HG02970 (cell line): ENCODE measurements around the gene OFD1.
"Not testable (repeated sequence)": the region's sequence is repeated elsewhere in the genome, so short reads cannot be mapped to it uniquely, and the experiment has no call there.

ENCODE experiments used
- ATAC-seq: cut with Tn5 transposase; IDR thresholded peaks from one replicate; pipeline ENCODE4 v1.9.1; 2021; ENCODE audit warnings: mild to moderate bottlenecking, moderate library complexity, moderate number of reproducible peaks; ENCODE audit not compliant: unreplicated experiment, low FRiP score

Gene OFD1

DNA sequence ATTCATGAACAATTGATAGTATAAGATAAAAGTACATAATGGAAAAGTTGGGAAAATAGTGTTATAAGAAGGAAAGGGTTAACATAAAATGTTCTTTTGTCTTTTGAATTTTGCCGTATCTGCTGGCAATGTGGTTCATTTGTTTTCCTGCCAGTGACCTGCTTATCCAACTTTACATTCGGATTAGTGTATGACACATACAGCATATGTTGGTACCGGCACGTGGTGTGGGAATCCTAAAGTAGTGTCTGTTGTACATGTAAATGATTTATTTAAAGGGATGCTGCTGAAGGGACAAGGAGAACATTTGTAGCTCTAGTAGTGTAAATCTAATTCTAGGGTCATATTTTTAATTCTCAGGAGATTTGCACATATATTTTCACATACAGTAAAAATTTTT is 34.2 kb upstream of the OFD1 start:
- no peak for ATAC-seq

GRCh38 chrX:13702111-13702789 is 32.3 kb upstream of the OFD1 start:
- no peak for ATAC-seq

DNA sequence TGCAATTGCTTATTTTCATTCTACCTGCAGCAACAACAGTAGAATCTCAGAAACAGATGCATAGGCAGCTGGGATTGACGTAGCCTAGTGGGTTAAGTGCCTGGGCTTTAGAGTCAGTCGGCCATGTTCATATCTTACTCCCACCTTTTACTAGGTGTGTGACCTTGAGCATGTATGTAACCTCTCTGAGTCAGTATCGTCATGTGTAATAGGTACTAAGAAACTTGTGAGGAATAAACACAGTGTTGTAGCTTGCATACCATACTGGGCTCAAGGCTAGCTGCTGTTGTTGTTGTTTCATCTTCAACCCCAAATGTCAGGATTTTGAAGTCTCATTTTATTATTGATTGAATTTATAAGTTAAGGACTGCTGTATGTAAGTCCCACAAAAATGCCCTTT is 31.4 kb upstream of the OFD1 start:
- ATAC-seq, result no peak

DNA sequence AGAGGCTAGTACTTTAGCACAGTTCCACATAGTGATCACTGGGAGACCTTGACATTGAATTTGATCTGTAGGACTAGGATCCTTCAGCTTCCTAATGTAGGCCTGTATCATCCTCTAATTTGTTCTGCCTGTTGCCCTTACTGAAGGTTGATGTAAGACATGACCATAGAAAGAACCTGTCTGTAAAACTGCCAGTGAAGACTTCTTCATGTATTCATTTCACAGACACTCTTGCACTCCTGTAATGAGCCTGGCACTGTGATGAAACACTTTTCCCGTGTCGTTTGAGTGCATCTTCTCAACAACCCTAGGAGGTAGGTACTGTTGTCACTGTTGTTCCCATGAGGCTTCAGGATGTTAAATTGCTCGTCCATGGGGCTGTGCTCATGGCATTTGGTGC is 31.0 kb upstream of the OFD1 start:
- ATAC-seq, result no peak

DNA sequence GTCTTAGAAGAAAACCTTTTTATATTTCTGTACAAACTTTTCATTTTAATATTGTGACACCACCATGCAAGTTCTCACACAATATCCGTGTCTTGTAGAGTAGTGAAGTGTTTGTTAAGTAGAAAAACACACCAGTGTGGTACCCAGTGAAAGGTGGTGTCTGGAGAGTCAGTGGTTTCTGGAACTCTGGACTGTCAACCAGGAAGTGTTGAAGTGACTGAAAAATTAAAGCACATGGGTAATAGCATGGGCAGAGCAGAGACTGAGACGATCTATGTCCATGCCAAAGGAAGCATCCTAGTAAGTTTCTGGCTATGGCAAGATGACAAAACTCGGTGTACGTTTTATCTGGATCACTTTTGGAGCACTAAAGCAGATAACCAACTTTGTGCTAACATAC is 23.4 kb upstream of the OFD1 start:
- no peak for ATAC-seq

- no peak for ATAC-seq
Measured at GRCh38 chrX:13716455-13716854, 18.1 kb upstream of the OFD1 start.

GRCh38 chrX:13716905-13717304 is 17.6 kb upstream of the OFD1 start:
- no peak for ATAC-seq

- ATAC-seq, result no peak
Measured at GRCh38 chrX:13717700-13718472, 16.7 kb upstream of the OFD1 start.

- ATAC-seq, result no peak
Measured at GRCh38 chrX:13719192-13719856, 15.2 kb upstream of the OFD1 start.

GRCh38 chrX:13721371-13721770 is 13.2 kb upstream of the OFD1 start:
- no peak for ATAC-seq

- no peak for ATAC-seq
Measured at GRCh38 chrX:13721819-13722519, 12.6 kb upstream of the OFD1 start.

GRCh38 chrX:13724878-13725277 is 9.7 kb upstream of the OFD1 start:
- not testable (repeated sequence) for ATAC-seq

DNA sequence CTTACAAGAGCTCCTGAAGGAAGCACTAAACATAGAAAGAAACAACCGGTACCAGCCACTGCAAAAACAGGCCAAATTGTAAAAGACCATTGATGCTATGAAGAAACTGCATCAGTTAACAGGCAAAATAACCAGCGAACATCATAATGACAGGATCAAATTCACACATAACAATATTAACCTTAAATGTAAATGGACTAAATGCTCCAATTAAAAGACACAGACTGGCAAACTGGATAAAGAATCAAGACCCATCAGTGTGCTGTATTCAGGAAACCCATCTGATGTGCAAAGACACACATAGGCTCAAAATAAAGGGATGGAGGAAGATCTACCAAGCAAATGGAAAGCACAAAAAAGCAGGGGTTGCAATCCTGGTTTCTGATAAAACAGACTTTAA is 8.0 kb upstream of the OFD1 start:
- ATAC-seq, result not testable (repeated sequence)

DNA sequence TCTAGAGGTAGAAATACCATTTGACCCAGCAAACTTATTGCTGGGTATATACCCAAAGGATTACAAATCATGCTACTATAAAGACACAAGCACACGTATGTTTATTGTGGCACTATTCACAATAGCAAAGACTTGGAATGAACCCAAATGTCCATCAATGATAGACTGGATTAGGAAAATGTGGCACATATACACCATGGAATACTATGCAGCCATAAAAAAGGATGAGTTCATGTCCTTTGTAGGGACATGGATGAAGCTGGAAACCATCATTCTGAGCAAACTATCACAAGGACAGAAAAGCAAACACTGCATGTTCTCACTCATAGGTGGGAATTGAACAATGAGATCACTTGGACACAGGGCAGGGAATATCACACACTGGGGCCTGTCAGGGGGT is 4.0 kb upstream of the OFD1 start:
- ATAC-seq, result not testable (repeated sequence)

- no peak for ATAC-seq
Measured at GRCh38 chrX:13732246-13733067, 2.1 kb upstream of the OFD1 start.

DNA sequence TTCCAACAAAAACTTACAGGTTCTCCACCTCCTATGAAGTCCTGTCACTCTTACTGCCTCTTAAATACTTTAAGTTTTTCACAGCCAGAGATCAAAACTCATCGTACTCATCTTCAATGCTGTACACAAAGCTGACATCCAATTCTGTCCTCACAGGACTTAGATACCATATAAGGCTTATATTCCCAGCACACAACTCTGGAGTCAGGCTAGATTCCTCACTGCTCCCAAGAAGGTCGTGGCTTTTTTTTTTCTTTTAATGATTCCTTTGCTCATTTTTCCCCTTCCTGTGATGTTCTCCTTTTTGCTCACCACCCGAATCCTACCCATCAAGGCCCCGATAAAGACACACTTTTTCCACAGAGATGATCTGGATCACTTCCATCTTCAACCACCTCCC is 1.0 kb upstream of the OFD1 start:
- no peak for ATAC-seq

- no peak for ATAC-seq
Measured at GRCh38 chrX:13741695-13742094, 7.1 kb downstream of the OFD1 start.

DNA sequence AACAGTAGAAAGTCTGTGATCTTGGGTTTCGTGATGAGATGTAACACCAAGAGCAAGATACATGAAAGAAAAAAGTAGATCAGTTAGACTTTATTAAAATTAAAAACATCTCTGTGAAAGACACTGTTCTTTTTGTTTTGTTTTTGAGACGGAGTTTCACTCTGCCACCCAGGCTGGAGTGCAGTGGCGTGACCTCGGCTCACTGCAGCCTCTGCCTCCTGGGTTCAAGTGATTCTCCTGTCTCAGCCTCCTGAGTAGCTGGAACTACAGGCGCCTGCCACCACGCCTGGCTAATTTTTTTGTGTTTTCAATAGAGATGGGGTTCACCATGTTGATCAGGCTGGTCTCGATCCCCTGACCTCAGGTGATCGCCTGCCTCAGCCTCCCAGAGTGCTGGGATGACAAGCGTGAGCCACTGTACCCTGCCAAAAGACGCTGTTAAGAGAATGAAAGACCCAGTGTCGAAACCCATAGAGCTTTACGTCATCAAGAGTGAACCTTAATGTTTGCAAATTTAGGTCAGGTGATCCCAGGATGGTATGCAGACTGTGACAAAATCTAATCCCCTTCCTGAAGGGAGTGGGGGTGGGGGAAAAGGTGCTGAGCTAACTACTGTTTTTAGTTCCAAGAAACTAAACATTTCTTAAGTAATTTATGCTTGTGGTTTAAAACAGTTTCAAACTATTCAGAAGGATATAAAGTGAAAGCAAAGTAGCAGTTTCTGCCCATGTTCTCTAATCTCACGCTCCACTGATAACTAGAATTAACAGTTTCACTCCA is 8.0 kb downstream of the OFD1 start:
- peak; percentile 92 for ATAC-seq

DNA sequence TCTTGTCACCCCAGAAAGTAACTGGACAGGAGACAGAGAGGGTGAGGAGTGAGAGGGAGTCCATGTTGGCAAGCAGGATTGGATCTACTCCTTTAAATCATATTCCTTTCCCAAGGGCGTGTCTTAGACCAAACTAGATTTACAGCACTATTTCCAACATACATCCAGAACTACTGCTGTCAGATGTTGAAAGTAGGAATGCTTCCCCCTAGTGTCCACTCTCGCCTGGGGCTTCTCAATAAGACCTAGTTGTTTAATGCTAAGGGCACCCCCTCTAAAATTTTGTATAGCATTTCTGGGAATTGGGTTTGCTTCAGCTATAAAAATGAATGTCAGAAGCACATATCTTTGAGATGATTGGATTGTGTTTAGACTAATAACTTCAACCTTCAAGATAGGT is 13.3 kb downstream of the OFD1 start:
- no peak for ATAC-seq
